GM18498 (cell line): ENCODE measurements around the gene CLDN19.
A peak's percentile ranks its signal among the peaks of the same experiment; 100 is the strongest.

Experiments used
- ATAC-seq: cut with Tn5 transposase; IDR thresholded peaks from one replicate; pipeline ENCODE4 v1.9.1; 2021; ENCODE audit warnings: mild to moderate bottlenecking, moderate library complexity; ENCODE audit not compliant: unreplicated experiment

CLDN19 gene

DNA sequence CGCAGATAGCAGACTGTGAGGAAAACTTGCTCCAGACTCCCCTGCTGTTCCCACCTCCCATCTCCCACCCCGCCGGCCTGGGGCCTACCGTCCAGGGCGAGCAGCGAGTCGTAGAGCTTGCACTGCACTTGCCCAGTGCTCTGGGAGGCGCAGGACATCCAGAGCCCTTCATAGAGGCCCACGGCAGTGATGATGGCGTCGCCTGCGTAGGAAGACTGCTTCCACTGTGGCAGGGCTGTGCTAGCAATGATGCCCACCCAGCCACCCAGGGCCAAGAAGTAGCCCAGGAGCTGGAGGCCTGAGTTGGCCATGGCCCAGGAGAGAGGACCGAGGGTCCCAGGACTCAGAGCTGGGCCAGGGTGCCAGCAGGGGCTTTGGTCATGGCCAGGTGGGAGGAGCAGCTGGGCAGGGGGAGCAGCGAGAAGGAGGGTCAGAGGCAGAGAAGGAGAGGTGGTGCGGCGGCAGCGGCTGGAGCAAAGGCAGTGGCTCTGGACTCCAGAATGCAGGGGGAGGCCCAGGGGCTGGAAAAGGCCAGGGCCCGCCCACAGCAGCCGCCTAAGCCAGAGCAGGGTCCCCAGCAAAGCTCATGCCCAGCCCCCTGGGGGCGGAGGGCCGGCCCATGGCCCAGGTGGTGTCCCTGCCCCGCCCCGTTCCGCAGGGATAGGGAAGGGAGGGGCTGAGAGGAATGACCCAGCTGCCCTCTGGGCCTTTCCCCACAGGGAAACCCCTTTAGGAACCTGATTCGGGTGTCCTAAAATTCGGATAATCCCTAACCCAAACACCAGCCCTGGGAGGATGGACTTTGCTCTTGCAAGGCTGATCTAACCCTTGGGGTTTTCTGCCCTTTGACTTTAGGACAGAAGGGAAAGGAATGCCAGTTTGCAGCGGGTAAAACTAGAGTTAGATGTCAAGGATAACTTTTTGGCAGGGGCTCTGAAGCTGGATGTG lies at the start of gene CLDN19:
Gene CLDN19, minus strand, starts transcription at position 484 of the 948 bp plus-strand sequence. Its CDS starts 173 bp downstream, at position 311.
- ATAC-seq: no peak

GRCh38 chr1:42788021-42788420 lies 48.0 kb upstream of the CLDN19 start:
- ATAC-seq: no peak

- ATAC-seq: no peak
These were observed 46.1 kb upstream of the CLDN19 start for GRCh38 chr1:42786097-42786496.

DNA sequence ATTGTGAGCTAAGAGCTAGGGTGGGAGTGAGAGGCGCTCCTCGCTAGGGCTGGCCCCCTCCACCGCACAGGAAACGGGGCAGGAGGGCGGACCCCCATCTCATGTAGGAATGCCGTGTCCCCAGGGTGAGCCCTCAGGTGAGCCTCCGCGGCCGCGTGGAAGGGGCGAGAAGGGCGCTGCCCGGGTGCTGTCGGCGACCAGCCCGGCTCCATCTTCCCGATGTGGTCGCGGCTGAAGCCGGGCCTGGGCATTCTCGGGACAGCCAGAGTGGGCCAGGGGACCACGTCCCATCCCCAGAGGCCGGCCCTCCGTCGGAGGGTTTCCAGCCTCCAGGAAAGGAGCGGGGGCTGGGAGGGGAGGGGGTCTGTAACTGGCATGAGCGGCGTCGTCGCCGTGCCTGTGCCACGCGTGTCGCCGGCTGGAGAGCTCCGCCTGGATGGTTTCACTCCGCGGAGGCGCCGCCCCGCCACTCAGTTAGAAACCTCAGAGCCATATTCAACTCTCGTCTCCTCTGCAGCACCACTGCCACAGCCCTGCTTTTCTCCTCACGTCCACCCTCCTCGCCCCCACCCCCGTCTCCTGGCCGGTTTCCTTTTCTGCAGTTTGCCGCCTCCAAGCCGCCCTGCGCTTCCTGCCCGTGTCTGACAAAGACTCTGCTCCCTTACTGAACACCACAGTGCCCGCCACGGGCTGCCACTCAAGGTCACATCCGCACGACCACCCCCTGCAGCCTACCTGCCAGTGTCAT lies 45.1 kb upstream of the CLDN19 start, which contains the start of gene TMEM269:
Gene TMEM269, plus strand, starts transcription at position 46 of the 748 bp plus-strand sequence. CDS start 4,903 bp downstream, outside the sequence.
- no peak for ATAC-seq

- ATAC-seq: no peak
These were observed 44.5 kb upstream of the CLDN19 start for GRCh38 chr1:42784547-42784945.

- no peak for ATAC-seq
These were observed 43.1 kb upstream of the CLDN19 start for GRCh38 chr1:42783092-42783491.

DNA sequence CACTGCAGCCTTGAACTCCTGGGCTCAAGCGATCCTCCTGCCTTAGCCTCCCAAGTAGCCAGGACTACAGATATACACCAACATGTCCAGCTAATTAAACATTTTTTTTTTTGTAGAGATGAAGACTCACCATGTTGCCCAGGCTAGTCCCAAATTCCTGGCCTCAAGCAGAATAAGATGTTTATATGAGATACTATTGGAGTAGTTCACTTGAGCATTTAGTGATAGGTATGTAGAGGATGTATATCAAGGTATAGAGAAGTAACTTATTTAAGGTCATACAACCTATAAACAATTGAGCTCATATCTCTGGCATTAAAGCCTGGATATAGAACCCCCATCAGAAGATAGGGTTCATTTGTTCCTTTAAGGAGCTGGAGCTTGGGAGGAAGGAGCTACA lies 40.1 kb upstream of the CLDN19 start:
- no peak for ATAC-seq

DNA sequence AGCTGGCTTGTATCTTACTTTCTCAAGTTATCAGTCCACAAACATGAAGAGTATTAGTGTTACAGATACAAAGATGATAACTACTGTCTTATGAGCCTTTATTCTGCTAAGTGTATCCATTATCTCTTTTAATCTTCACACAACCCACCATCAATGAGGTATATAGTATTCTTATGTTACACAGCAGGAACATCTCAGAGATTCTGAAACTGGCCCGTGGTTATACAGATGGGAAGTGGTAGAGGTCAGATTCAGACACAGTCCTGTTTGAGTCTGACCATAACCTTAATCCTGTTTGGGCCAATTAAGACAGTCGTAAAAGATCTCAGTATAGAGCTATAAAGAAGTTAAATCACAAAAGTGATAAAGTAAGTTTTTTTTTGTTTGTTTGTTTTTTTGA lies 39.7 kb upstream of the CLDN19 start:
- no peak for ATAC-seq

- no peak for ATAC-seq
These were observed 37.8 kb upstream of the CLDN19 start for GRCh38 chr1:42777852-42778251.

- ATAC-seq: no peak
These were observed 36.5 kb upstream of the CLDN19 start for GRCh38 chr1:42776502-42776901.

GRCh38 chr1:42774928-42775526 lies 35.0 kb upstream of the CLDN19 start:
- ATAC-seq: no peak

GRCh38 chr1:42773420-42773819 lies 33.4 kb upstream of the CLDN19 start:
- ATAC-seq: no peak

DNA sequence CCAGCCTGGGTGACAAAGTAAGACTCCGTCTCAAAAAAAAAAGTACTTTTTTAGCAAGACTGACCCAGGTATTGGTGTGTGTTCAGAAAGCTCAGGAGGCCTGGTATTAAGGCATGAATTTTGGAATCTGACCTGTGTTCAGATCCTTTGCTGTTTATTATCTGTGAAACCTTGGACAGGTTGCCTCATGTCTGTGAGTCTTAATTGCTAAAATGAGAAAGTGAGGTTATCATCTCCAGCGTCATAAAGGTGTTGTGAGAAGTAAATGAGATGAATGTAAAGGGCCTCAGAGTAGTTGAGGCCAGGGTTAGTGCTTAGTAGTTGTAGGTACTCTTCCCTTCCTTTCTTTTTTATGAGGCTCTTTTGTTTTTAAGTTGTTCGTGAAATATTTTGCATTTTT lies 29.8 kb upstream of the CLDN19 start:
- no peak for ATAC-seq

DNA sequence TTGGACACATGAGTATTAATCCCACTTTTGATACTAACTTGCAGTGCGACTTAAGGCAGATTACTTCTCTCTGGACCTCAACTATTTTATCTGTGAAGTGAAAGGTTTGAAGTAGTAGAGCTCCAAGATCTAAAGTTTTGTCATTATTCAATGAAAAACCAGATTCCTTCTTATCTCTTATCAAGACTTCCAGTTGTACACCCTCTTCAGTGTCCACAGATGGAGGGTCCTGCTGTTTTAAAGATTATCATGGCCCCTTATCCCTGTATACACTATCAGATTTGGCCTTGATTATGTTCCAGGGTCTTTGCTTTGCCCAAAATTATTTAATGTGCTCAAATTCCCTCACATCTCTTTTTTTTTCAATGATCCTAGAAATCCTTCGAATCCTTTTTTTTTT lies 28.1 kb upstream of the CLDN19 start:
- ATAC-seq: no peak

DNA sequence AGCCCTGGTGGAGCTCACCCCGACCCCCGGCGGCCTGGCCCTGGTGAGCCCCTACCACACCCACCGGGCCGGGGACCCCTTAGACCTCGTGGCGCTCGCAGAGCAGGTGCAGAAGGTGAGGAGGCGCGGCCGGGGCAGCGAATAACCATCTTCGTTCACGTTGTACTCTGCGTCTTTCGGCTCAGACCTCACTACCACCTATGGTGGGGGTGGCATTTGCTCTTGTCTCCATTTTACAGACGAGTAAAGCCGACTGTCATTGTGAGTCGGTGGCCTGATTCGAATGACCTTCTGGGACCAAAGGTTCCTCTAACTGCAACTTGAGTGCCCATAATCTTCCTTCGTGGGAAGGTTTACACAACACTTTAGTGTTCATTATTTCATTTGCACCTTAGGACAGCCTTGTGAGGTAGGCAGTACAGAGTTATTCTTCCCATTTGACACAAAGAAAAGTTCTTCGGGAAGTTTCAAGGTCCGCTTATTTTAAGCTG lies 27.5 kb upstream of the CLDN19 start:
- peak; percentile 18 for ATAC-seq

DNA sequence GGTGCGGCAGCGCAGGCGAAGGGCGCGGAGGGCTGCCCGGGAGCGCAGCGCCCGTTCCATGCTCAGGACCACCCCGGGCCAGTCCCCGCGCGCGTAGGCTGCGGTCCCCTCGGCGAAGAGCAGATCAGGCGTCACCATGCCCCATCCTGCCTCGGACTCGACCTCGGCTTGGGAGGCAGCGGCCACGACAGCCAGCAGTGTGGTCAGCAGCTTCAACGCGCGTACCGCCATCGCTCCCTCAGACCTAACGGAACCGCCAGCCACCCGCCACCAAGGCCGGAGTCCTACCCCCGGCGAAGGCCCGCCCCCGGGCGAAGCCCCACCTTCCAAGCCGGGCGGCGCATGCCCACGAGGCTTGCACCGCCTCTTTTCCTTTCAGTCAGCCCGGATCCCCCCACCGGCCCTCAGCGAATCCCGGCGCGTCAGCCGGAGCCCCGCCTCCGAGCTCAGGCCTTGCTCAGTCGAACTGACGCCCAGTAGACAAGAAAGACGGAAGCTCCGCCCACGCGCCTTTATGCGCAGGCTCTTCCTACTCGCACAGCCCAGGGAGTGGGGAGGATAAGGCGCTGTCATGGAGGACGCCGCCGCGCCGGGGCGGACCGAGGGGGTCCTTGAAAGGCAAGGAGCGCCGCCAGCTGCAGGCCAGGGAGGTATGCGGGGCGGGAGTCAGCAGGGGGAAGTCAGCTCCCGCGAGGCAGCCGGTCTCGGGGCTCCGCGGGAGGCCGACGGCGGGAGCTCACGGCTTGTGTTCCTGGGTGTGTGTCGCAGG lies 26.9 kb upstream of the CLDN19 start, which contains the start of the genes C1orf50 and P3H1:
Gene C1orf50, plus strand, starts transcription at position 509 of the 769 bp plus-strand sequence. Its CDS starts 63 bp downstream, at position 572.
Gene P3H1, minus strand, starts transcription at position 288 of the 769 bp plus-strand sequence. Its CDS starts 57 bp downstream, at position 231.
- peak; percentile 91 for ATAC-seq

- ATAC-seq: peak; percentile 28
These were observed 26.1 kb upstream of the CLDN19 start for GRCh38 chr1:42765832-42766740.

GRCh38 chr1:42765269-42765668 lies 25.2 kb upstream of the CLDN19 start:
- no peak for ATAC-seq

DNA sequence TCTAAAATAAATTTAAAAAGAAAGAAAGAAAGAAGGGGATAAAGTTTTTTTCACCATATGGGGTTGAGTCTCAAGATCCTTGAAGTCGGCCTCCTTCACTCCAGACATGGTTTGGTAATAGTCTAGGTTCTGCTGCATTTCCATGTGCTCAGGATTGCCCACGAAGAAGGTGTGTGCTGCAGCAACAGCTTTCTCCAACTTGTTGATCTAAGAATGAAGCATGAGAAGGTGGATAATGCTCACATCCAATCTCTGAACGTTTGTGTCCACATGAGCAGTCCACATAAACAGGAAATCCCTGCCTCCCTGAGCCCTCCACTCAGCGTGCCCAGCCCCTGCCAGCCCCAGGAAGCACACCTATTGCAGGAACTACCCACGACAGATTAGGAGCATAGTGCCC lies 22.2 kb upstream of the CLDN19 start:
- ATAC-seq: no peak
